ENCODE results near the gene KIAA0319L. TPM values are rescaled to one million over a fixed set of nuclear protein-coding genes. Genes with fewer than 3 reads are reported as not detected.
A peak's percentile ranks its signal among the peaks of the same experiment; 100 is the strongest.

The KIAA0319L gene
- total and polyA plus RNA-seq, 8 donors, result 13.1 to 146 (median 39.1) TPM

DNA sequence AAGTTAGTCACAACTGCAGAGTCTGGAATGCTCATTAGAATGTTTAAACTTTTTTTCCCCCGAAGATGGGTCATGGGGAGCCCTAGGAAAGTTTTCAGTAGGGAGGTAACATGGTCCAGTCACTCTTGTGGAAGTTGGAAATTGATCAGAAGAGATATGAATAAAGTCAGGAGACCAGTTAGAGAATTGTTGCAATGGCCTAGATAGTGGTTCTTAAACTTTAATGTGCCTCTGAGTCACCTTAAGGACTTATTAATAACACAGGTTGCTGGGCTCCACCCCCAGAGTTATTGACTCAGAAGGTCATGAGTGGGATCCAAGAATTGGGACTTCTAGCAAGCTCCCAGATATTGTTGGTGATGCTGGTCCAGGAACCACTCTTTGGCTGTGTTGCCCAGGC, 12.7 kb upstream of the KIAA0319L start:
- Histone ChIP-seq H3K27me3 (peaks cover 0 to 58% (median 25%) of the 10 kb centered on the region in 3 donors), H3K36me3 (peaks cover 4 to 23% (median 21%) of the 10 kb centered on the region in 4 donors), H3K4me1 (peaks cover 10 to 26% (median 20%) of the 10 kb centered on the region in 4 donors), H3K27ac (no peak overlapping the region), H3K4me3 (no peak overlapping the region), H3K9me3 (no peaks in the 10 kb centered on the region)
- intact Hi-C loops (cut with DNase I; ENCODE audit: low total_unique reads), result loop anchor here (5.0 to 10.0 kb wide), 3 partner anchors 147 to 205 kb away; partner anchors contain the start of gene C1orf216
- TF ChIP-seq, protein P1, sequence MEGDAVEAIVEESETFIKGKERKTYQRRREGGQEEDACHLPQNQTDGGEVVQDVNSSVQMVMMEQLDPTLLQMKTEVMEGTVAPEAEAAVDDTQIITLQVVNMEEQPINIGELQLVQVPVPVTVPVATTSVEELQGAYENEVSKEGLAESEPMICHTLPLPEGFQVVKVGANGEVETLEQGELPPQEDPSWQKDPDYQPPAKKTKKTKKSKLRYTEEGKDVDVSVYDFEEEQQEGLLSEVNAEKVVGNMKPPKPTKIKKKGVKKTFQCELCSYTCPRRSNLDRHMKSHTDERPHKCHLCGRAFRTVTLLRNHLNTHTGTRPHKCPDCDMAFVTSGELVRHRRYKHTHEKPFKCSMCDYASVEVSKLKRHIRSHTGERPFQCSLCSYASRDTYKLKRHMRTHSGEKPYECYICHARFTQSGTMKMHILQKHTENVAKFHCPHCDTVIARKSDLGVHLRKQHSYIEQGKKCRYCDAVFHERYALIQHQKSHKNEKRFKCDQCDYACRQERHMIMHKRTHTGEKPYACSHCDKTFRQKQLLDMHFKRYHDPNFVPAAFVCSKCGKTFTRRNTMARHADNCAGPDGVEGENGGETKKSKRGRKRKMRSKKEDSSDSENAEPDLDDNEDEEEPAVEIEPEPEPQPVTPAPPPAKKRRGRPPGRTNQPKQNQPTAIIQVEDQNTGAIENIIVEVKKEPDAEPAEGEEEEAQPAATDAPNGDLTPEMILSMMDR (IDR thresholded peaks at IDR 0.05), result no peak
- TF ChIP-seq POLR2AphosphoS5 (IDR thresholded peaks at IDR 0.05), result no peak
- TF ChIP-seq EP300 (IDR thresholded peaks at IDR 0.05), result no peak
- TF ChIP-seq POLR2A (IDR thresholded peaks at IDR 0.05), result no peak
- WGBS, 5 donors, result 73 to 92% (median 83%) methylated on average over 1 of the region's 1 CpG
- no peak for DNase-seq

DNA sequence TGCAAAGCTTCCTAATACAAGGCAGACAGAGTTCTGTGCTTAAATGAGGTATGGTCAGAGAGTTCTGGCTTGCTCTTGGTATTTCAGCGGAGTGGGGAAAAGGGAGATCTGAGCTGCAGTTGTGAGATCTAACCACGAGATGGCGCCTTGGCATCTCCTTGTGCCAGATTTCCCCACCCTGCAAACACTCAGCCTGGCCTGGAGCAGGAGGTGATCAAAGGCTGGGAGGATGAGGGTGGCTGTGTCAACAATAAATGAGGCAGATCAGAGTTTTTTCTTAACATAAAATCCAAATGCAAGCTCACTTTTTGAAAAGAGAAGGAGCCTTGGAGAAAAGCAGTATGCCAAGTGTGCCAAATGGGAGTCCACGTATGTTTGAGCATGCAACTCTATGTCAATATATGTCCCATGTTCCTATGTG, 11.8 kb upstream of the KIAA0319L start:
- Histone ChIP-seq H3K4me1 (peaks cover 10 to 23% (median 16%) of the 10 kb centered on the region in 4 donors), H3K4me3 (no peak overlapping the region), H3K9me3 (no peaks in the 10 kb centered on the region), H3K36me3 (peaks cover 4 to 30% (median 28%) of the 10 kb centered on the region in 4 donors), H3K27ac (no peak overlapping the region), H3K27me3 (peaks cover 0 to 48% (median 20%) of the 10 kb centered on the region in 3 donors)
- DNase-seq, result peak; percentile 78 to 91
- WGBS, 5 donors, result 14 to 21% (median 19%) methylated on average over 4 of the region's 4 CpGs
- TF ChIP-seq, protein P1 (IDR thresholded peaks at IDR 0.05), result peak in 5 of 7 experiments; percentile 78 to 93 (median 85)
- TF ChIP-seq POLR2A (IDR thresholded peaks at IDR 0.05), result no peak
- TF ChIP-seq POLR2AphosphoS5 (IDR thresholded peaks at IDR 0.05), result peak in 1 of 3 donors; percentile 55
- TF ChIP-seq EP300 (IDR thresholded peaks at IDR 0.05), result no peak
- intact Hi-C loops (cut with DNase I; ENCODE audit: low total_unique reads), result loop anchor here (5.0 kb wide), 1 partner anchor 148 kb away; the partner anchor contains the start of gene C1orf216

GRCh38 chr1:35567947-35568558, 10.8 kb upstream of the KIAA0319L start:
- H3K27me3 ChIP-seq, result peaks cover 0 to 39% (median 13%) of the 10 kb centered on the region in 3 donors
- DNase-seq, result no peak
- H3K36me3 ChIP-seq, result peaks cover 4 to 39% (median 37%) of the 10 kb centered on the region in 4 donors
- no peaks in the 10 kb centered on the region for H3K9me3 ChIP-seq
- H3K4me3 ChIP-seq, result no peak overlapping the region
- intact Hi-C loops (cut with DNase I; ENCODE audit: low total_unique reads), result loop anchor here (5.0 kb wide), 1 partner anchor 149 kb away; the partner anchor contains the start of gene C1orf216
- WGBS, 5 donors, result 64 to 78% (median 71%) methylated on average over 9 of the region's 9 CpGs
- TF ChIP-seq POLR2A (IDR thresholded peaks at IDR 0.05) (no peak), EP300 (IDR thresholded peaks at IDR 0.05) (no peak), POLR2AphosphoS5 (IDR thresholded peaks at IDR 0.05) (no peak)
- TF ChIP-seq, protein P1 (IDR thresholded peaks at IDR 0.05), result no peak
- H3K27ac ChIP-seq, result no peak overlapping the region
- peaks cover 3 to 14% (median 7%) of the 10 kb centered on the region in 4 donors for H3K4me1 ChIP-seq

GRCh38 chr1:35565742-35566133, 8.5 kb upstream of the KIAA0319L start:
- Histone ChIP-seq H3K36me3 (peaks cover 4 to 60% (median 52%) of the 10 kb centered on the region in 4 donors), H3K4me1 (peaks cover 9 to 22% (median 13%) of the 10 kb centered on the region in 4 donors), H3K27me3 (peaks cover 0 to 16% (median 0%) of the 10 kb centered on the region in 3 donors), H3K27ac (no peak overlapping the region), H3K9me3 (no peaks in the 10 kb centered on the region), H3K4me3 (no peak overlapping the region)
- TF ChIP-seq, protein P1 (IDR thresholded peaks at IDR 0.05), result no peak
- TF ChIP-seq POLR2A (IDR thresholded peaks at IDR 0.05) (no peak), EP300 (IDR thresholded peaks at IDR 0.05) (no peak), POLR2AphosphoS5 (IDR thresholded peaks at IDR 0.05) (no peak)
- no peak for DNase-seq
- intact Hi-C loops (cut with DNase I; ENCODE audit: low total_unique reads), result loop anchor here (5.0 kb wide), 1 partner anchor 152 kb away; the partner anchor contains the start of gene C1orf216
- 80 to 95% (median 91%) methylated on average over 9 to 11 of the region's 11 CpGs for WGBS, 5 donors

Data from stomach (tissue), 9 donors.